SK-N-SH treated with all-trans-retinoic acid at 6 μM for 48 hours (cell line): ENCODE measurements around the gene MTMR6.
A peak's percentile ranks its signal among the peaks of the same experiment; 100 is the strongest.

Source experiments
- ATAC-seq: fragments of 200-7000 bp; cut with Tn5 transposase; 3 replicates; pipeline ENCODE4 v1.9.1; 2020; ENCODE audit warnings: mild to moderate bottlenecking, moderate library complexity
- BACH2 ChIP-seq: fragments of 250-450 bp; sonication (Bioruptor Pico); IDR thresholded peaks from 2 replicates; pipeline ENCODE4 v1.9.0; 2021; ENCODE audit warnings: mild to moderate bottlenecking, borderline replicate concordance
- CREB5 ChIP-seq: fragments of 250-450 bp; sonication (Bioruptor Pico); IDR thresholded peaks from 2 replicates; pipeline ENCODE4 v1.5.1; 2020; ENCODE audit warnings: low read depth, mild to moderate bottlenecking, moderate library complexity
- CSDC2 ChIP-seq: fragments of 250-450 bp; sonication (Bioruptor Pico); IDR thresholded peaks from 2 replicates; pipeline ENCODE4 v1.5.0; 2020; ENCODE audit warnings: mild to moderate bottlenecking, moderate library complexity
- ESRRG ChIP-seq: fragments of 250-450 bp; sonication (Bioruptor Pico); IDR thresholded peaks from 2 replicates; pipeline ENCODE4 v1.6.1; 2021; ENCODE audit warnings: mild to moderate bottlenecking
- GLIS3 ChIP-seq: fragments of 250-450 bp; sonication (Bioruptor Pico); IDR thresholded peaks from 2 replicates; pipeline ENCODE4 v1.5.0; 2020; ENCODE audit warnings: mild to moderate bottlenecking, moderate library complexity
- ISL1 ChIP-seq: fragments of 250-450 bp; sonication (Bioruptor Pico); IDR thresholded peaks from 2 replicates; pipeline ENCODE4 v2.1.2; 2022; ENCODE audit warnings: mild to moderate bottlenecking, moderate library complexity
- OSR1 ChIP-seq: fragments of 250-450 bp; sonication (Bioruptor Pico); IDR thresholded peaks from 2 replicates; pipeline ENCODE4 v1.8.0; 2022; ENCODE audit warnings: moderate library complexity, mild to moderate bottlenecking, inconsistent platforms
- POU6F1 ChIP-seq: fragments of 250-450 bp; sonication (Bioruptor Pico); IDR thresholded peaks from 2 replicates; pipeline ENCODE4 v1.8.0; 2021; ENCODE audit warnings: low read depth, mild to moderate bottlenecking, moderate library complexity, borderline replicate concordance
- PPARA ChIP-seq: fragments of 250-450 bp; sonication (Bioruptor Pico); IDR thresholded peaks from 2 replicates; pipeline ENCODE4 v1.5.0; 2020; ENCODE audit warnings: mild to moderate bottlenecking, borderline replicate concordance
- SNAI2 ChIP-seq: fragments of 250-450 bp; sonication (Bioruptor Pico); IDR thresholded peaks from 2 replicates; pipeline ENCODE4 v1.5.0; 2020; ENCODE audit warnings: mild to moderate bottlenecking, moderate library complexity
- TCF4 ChIP-seq: fragments of 250-450 bp; sonication (Bioruptor Pico); IDR thresholded peaks from 2 replicates; pipeline ENCODE4 v1.8.0; 2021; ENCODE audit warnings: mild to moderate bottlenecking, moderate library complexity, borderline replicate concordance
- TOX ChIP-seq: fragments of 250-450 bp; sonication (Bioruptor Pico); IDR thresholded peaks from 2 replicates; pipeline ENCODE4 v1.8.0; 2021; ENCODE audit warnings: mild to moderate bottlenecking, moderate library complexity, borderline replicate concordance
- ZC3H10 ChIP-seq: fragments of 250-450 bp; sonication (Bioruptor Pico); IDR thresholded peaks from 2 replicates; pipeline ENCODE4 v1.5.1; 2021; ENCODE audit warnings: mild to moderate bottlenecking, moderate library complexity
- ZFP3 ChIP-seq: fragments of 250-450 bp; sonication (Bioruptor Pico); IDR thresholded peaks from 2 replicates; pipeline ENCODE4 v1.5.0; 2020; ENCODE audit warnings: mild to moderate bottlenecking, moderate library complexity
- ZFP30 ChIP-seq: fragments of 450-650 bp; formaldehyde crosslinking; IDR thresholded peaks from 2 replicates; pipeline ENCODE4 v1.5.0; 2022; ENCODE audit warnings: mild to moderate bottlenecking, moderate library complexity
- ZNF565 ChIP-seq: fragments of 450-650 bp; formaldehyde crosslinking; conservative IDR thresholded peaks from 2 replicates; pipeline ENCODE4 v1.5.0; 2020; ENCODE audit warnings: low read depth, mild to moderate bottlenecking, moderate library complexity
- ZNF70 ChIP-seq: fragments of 450-650 bp; formaldehyde crosslinking; IDR thresholded peaks from 2 replicates; pipeline ENCODE4 v1.5.0; 2020; ENCODE audit warnings: mild to moderate bottlenecking, moderate library complexity
- ZNF8 ChIP-seq: fragments of 450-650 bp; formaldehyde crosslinking; IDR thresholded peaks from 2 replicates; pipeline ENCODE4 v1.5.0; 2020; ENCODE audit warnings: mild to moderate bottlenecking, moderate library complexity
- TF ChIP-seq, protein P1 (sequence below): fragments of 250-450 bp; sonication (Bioruptor Pico); IDR thresholded peaks from 2 replicates; pipeline ENCODE4 v1.5.1; 2021; ENCODE audit warnings: mild to moderate bottlenecking, moderate library complexity
- TF ChIP-seq, protein P2 (sequence below): fragments of 250-450 bp; sonication (Bioruptor Pico); IDR thresholded peaks from 2 replicates; pipeline ENCODE4 v1.8.0; 2020; ENCODE audit warnings: mild to moderate bottlenecking, moderate library complexity, borderline replicate concordance
- TF ChIP-seq, protein P3 (sequence below): fragments of 250-450 bp; sonication (Bioruptor Pico); IDR thresholded peaks from 2 replicates; pipeline ENCODE4 v1.5.0; 2020; ENCODE audit warnings: mild to moderate bottlenecking, moderate library complexity

MTMR6 gene

DNA sequence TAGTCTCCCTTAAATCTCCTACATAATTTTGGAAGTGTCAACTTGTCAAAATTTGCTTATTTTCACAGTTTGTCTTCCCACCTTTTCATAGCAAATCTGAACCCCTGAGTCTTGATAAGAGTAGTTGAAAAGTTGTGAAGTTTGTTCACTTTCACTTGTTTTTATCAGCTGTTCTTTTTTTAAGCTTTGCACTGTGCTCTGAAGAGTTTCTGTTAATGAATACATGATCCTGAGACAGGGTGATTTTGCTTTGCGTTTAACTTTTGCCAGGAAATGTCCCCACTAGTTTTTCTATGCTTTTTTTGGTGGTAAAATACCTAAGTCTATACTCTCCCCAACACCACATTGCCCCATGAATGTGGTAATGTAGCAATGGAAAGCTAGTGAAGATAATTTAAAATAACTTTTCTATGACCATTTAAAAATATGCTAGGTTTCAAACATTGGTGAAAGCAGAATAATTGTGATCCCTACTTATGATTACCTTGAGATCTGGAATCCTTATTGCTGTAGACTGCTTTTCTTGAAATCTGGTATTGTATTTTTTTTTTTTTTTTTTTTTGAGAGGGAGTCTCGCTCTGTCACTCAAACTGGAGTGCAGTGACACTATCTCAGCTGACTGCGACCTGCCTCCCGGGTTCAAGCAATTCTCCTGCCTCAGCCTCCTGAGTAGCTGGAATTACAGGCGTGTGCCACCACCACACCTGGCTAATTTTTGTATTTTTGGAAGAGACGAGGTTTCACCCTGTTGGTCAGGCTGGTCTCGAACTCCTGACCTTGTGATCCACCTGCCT is 19.6 kb upstream of the MTMR6 start:
- TF ChIP-seq GLIS3 (CRISPR knock-in tag) (no peak), BACH2 (CRISPR knock-in tag) (no peak), CSDC2 (CRISPR knock-in tag) (no peak), ESRRG (CRISPR knock-in tag) (no peak), SNAI2 (no peak)
- ATAC-seq = no peak

- no peak for TF ChIP-seq POU6F1
- TF ChIP-seq BACH2 (CRISPR knock-in tag) = no peak
- no peak for TF ChIP-seq ZNF565
- TF ChIP-seq, protein P1, sequence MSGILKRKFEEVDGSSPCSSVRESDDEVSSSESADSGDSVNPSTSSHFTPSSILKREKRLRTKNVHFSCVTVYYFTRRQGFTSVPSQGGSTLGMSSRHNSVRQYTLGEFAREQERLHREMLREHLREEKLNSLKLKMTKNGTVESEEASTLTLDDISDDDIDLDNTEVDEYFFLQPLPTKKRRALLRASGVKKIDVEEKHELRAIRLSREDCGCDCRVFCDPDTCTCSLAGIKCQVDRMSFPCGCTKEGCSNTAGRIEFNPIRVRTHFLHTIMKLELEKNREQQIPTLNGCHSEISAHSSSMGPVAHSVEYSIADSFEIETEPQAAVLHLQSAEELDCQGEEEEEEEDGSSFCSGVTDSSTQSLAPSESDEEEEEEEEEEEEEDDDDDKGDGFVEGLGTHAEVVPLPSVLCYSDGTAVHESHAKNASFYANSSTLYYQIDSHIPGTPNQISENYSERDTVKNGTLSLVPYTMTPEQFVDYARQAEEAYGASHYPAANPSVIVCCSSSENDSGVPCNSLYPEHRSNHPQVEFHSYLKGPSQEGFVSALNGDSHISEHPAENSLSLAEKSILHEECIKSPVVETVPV (CRISPR knock-in tag) = no peak
- TF ChIP-seq, protein P2, sequence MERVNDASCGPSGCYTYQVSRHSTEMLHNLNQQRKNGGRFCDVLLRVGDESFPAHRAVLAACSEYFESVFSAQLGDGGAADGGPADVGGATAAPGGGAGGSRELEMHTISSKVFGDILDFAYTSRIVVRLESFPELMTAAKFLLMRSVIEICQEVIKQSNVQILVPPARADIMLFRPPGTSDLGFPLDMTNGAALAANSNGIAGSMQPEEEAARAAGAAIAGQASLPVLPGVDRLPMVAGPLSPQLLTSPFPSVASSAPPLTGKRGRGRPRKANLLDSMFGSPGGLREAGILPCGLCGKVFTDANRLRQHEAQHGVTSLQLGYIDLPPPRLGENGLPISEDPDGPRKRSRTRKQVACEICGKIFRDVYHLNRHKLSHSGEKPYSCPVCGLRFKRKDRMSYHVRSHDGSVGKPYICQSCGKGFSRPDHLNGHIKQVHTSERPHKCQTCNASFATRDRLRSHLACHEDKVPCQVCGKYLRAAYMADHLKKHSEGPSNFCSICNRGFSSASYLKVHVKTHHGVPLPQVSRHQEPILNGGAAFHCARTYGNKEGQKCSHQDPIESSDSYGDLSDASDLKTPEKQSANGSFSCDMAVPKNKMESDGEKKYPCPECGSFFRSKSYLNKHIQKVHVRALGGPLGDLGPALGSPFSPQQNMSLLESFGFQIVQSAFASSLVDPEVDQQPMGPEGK = no peak
- TF ChIP-seq ISL1 = no peak
- no peak for TF ChIP-seq CREB5 (CRISPR knock-in tag)
- no peak for TF ChIP-seq ZC3H10
- no peak for TF ChIP-seq ZNF70 (CRISPR knock-in tag)
- TF ChIP-seq GLIS3 (CRISPR knock-in tag) = no peak
- TF ChIP-seq TOX (CRISPR knock-in tag) = no peak
- no peak for TF ChIP-seq TCF4 (CRISPR knock-in tag)
- TF ChIP-seq ZFP3 (CRISPR knock-in tag) = no peak
- TF ChIP-seq, protein P3, sequence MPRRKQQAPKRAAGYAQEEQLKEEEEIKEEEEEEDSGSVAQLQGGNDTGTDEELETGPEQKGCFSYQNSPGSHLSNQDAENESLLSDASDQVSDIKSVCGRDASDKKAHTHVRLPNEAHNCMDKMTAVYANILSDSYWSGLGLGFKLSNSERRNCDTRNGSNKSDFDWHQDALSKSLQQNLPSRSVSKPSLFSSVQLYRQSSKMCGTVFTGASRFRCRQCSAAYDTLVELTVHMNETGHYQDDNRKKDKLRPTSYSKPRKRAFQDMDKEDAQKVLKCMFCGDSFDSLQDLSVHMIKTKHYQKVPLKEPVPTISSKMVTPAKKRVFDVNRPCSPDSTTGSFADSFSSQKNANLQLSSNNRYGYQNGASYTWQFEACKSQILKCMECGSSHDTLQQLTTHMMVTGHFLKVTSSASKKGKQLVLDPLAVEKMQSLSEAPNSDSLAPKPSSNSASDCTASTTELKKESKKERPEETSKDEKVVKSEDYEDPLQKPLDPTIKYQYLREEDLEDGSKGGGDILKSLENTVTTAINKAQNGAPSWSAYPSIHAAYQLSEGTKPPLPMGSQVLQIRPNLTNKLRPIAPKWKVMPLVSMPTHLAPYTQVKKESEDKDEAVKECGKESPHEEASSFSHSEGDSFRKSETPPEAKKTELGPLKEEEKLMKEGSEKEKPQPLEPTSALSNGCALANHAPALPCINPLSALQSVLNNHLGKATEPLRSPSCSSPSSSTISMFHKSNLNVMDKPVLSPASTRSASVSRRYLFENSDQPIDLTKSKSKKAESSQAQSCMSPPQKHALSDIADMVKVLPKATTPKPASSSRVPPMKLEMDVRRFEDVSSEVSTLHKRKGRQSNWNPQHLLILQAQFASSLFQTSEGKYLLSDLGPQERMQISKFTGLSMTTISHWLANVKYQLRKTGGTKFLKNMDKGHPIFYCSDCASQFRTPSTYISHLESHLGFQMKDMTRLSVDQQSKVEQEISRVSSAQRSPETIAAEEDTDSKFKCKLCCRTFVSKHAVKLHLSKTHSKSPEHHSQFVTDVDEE (CRISPR knock-in tag) = no peak
- TF ChIP-seq ZFP30 = no peak
- ATAC-seq = no peak
Observed at GRCh38 chr13:25302121-25302520, 14.8 kb upstream of the MTMR6 start.

DNA sequence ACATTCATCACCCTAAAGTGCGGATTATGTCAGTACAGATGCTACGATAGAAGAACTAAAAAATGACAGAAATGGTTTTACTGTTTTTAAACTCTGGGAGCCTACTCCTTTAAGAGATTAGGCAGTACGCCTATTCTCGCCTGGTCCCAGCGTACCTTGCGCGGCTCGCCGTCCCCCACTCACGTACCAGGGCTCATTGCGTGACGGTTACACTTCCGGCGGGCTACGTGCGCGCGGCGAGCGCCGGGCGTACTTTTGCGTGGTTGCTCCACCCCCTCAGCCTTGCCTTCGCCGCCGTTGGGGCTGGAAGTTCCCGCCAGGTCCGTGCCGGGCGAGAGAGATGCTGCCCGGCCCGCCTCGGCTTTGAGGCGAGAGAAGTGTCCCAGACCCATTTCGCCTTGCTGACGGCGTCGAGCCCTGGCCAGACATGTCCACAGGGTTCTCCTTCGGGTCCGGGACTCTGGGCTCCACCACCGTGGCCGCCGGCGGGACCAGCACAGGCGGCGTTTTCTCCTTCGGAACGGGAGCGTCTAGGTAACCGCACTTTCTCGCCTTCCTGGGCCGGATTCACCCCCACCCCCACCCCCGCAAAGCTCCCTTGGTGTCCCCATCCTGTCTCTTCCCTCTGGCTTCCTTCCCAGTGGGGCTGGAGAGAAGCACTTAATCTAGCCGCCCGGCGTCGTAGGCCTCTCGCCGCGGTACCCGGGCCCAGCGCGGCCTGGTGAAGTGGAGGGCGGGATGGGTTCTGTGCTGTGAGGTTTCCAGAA is 14.2 kb upstream of the MTMR6 start, which contains the start of gene NUP58:
TSS of gene NUP58 (plus strand) at position 279 of the 767 bp plus-strand sequence. CDS start at position 428, 149 bp downstream.
- peak; percentile 100 for ATAC-seq
- no peak for TF ChIP-seq ZFP3 (CRISPR knock-in tag)
- TF ChIP-seq PPARA (CRISPR knock-in tag) = no peak
- no peak for TF ChIP-seq TOX (CRISPR knock-in tag)
- no peak for TF ChIP-seq CREB5 (CRISPR knock-in tag)
- TF ChIP-seq ZNF8 (CRISPR knock-in tag) = no peak; the same call in 1 of the 2 replicates
- no peak for TF ChIP-seq ISL1
- TF ChIP-seq, protein P2 = no peak
- TF ChIP-seq OSR1 (CRISPR knock-in tag) = no peak
- TF ChIP-seq ZC3H10 = no peak
- no peak for TF ChIP-seq ZNF70 (CRISPR knock-in tag)
- no peak for TF ChIP-seq TCF4 (CRISPR knock-in tag)
- no peak for TF ChIP-seq ZNF565
- TF ChIP-seq ESRRG (CRISPR knock-in tag) = no peak
- TF ChIP-seq, protein P1 (CRISPR knock-in tag) = no peak
